ENCODE data around the gene TTC32.

DNA sequence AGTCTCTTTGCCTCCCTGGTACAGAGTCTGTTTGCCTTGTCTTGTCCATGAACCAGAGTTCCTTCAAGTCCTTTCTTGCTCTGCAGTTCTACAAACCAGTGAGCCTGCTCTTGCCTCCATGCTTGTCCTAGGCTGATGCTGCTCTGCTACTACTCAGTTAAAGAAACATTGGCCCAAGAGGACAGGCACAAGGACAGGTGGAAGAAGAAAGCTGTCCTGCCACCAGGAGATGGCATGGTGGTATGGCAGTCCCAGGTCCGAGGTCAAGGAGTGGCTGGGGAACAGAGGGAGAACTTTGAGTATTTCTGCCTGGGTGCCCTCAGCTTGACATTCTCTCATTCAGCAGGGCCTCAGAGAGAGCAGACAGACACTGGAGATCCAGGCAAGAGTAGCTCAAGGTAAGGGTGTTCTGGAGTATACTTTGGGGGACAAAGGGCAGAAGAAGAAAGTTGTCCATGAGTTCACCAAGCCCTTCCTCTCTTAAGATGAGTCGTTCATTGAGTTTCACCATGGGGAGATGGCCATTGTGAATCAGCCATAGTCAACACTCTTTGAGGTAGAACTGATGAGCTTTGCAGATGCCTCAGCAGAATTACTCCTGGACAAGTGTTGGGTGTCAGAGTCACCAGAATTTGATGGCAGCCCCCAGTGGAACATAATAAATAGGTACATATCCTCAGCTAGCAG is 20.4 kb downstream of the TTC32 start:
- TF ChIP-seq, protein P1, sequence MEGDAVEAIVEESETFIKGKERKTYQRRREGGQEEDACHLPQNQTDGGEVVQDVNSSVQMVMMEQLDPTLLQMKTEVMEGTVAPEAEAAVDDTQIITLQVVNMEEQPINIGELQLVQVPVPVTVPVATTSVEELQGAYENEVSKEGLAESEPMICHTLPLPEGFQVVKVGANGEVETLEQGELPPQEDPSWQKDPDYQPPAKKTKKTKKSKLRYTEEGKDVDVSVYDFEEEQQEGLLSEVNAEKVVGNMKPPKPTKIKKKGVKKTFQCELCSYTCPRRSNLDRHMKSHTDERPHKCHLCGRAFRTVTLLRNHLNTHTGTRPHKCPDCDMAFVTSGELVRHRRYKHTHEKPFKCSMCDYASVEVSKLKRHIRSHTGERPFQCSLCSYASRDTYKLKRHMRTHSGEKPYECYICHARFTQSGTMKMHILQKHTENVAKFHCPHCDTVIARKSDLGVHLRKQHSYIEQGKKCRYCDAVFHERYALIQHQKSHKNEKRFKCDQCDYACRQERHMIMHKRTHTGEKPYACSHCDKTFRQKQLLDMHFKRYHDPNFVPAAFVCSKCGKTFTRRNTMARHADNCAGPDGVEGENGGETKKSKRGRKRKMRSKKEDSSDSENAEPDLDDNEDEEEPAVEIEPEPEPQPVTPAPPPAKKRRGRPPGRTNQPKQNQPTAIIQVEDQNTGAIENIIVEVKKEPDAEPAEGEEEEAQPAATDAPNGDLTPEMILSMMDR (IDR thresholded peaks at IDR 0.05; ENCODE audit: borderline replicate concordance, extremely low read depth, low read length, poor library complexity, severe bottlenecking), result no peak
- no peak for TF ChIP-seq EZH2 (IDR thresholded peaks at IDR 0.05; ENCODE audit: borderline replicate concordance, low read depth, low read length, severe bottlenecking)
